GM21367 (cell line): Measurements from ENCODE around the gene AHNAK.
A peak's percentile ranks its signal among the peaks of the same experiment; 100 is the strongest.
"Not testable (repeated sequence)": the region's sequence is repeated elsewhere in the genome, so short reads cannot be mapped to it uniquely, and the experiment has no call there.

ENCODE experiments used
- ATAC-seq: cut with Tn5 transposase; IDR thresholded peaks from one replicate; pipeline ENCODE4 v1.9.1; 2021; ENCODE audit not compliant: unreplicated experiment

AHNAK gene

GRCh38 chr11:62552485-62553079 lies 6.0 kb upstream of the AHNAK start:
- ATAC-seq, result no peak

- not testable (repeated sequence) for ATAC-seq
Observed at GRCh38 chr11:62550478-62550877, 3.9 kb upstream of the AHNAK start.

GRCh38 chr11:62548545-62549335 lies 2.1 kb upstream of the AHNAK start:
- no peak for ATAC-seq

- ATAC-seq, result no peak
Observed at GRCh38 chr11:62547691-62548281, 1.2 kb upstream of the AHNAK start.

GRCh38 chr11:62546929-62547625 lies 471 bp upstream of the AHNAK start:
- no peak for ATAC-seq

- ATAC-seq, result no peak
Observed at GRCh38 chr11:62545437-62546243, 966 bp downstream of the AHNAK start.

GRCh38 chr11:62544581-62545436 lies 1.8 kb downstream of the AHNAK start:
- no peak for ATAC-seq

- no peak for ATAC-seq
Observed at GRCh38 chr11:62543680-62544444, 2.7 kb downstream of the AHNAK start.

- no peak for ATAC-seq
Observed at GRCh38 chr11:62542750-62543567, 3.6 kb downstream of the AHNAK start.

- no peak for ATAC-seq
Observed at GRCh38 chr11:62542111-62542745, 4.4 kb downstream of the AHNAK start.

GRCh38 chr11:62540804-62541701 lies 5.6 kb downstream of the AHNAK start:
- peak; percentile 40 for ATAC-seq

GRCh38 chr11:62539238-62539925 lies 7.2 kb downstream of the AHNAK start:
- ATAC-seq, result no peak

- ATAC-seq, result no peak
Observed at GRCh38 chr11:62538470-62539237, 8.0 kb downstream of the AHNAK start.

GRCh38 chr11:62536301-62536957 lies 10.2 kb downstream of the AHNAK start:
- ATAC-seq, result no peak

GRCh38 chr11:62535802-62536201 lies 10.8 kb downstream of the AHNAK start:
- no peak for ATAC-seq
